Measurements from ENCODE around the gene TOMM5.

TOMM5 gene

GRCh38 chr9:37592108-37592951 is at the start of gene TOMM5:
TOMM5 (minus strand) TSS chr9:37592597; CDS start chr9:37592532, 65 bp downstream.
- in situ Hi-C loops (cut with HindIII; ENCODE audit: low sequenced_read_pairs) = no loop called here

GRCh38 chr9:37641331-37641730 is 48.9 kb upstream of the TOMM5 start:
- in situ Hi-C loops (cut with HindIII; ENCODE audit: low sequenced_read_pairs) = loop anchor here (10.0 kb wide), 1 partner anchor 57 kb away; no protein-coding TSS in a partner anchor

- in situ Hi-C loops (cut with HindIII; ENCODE audit: low sequenced_read_pairs) = loop anchor here (10.0 kb wide), 1 partner anchor 55 kb away; no protein-coding TSS in a partner anchor
Measured at GRCh38 chr9:37640246-37640645, 47.8 kb upstream of the TOMM5 start.

GRCh38 chr9:37639841-37640240 is 47.4 kb upstream of the TOMM5 start:
- in situ Hi-C loops (cut with HindIII; ENCODE audit: low sequenced_read_pairs) = loop anchor here (10.0 kb wide), 1 partner anchor 55 kb away; no protein-coding TSS in a partner anchor

GRCh38 chr9:37639109-37639762 is 46.8 kb upstream of the TOMM5 start:
- in situ Hi-C loops (cut with HindIII; ENCODE audit: low sequenced_read_pairs) = no loop called here

GRCh38 chr9:37636511-37637448 is 44.4 kb upstream of the TOMM5 start:
- in situ Hi-C loops (cut with HindIII; ENCODE audit: low sequenced_read_pairs) = no loop called here

GRCh38 chr9:37635808-37636207 is 43.4 kb upstream of the TOMM5 start:
- in situ Hi-C loops (cut with HindIII; ENCODE audit: low sequenced_read_pairs) = no loop called here

- in situ Hi-C loops (cut with HindIII; ENCODE audit: low sequenced_read_pairs) = no loop called here
Measured at GRCh38 chr9:37632479-37632878, 40.1 kb upstream of the TOMM5 start.

GRCh38 chr9:37626708-37627292 is 34.4 kb upstream of the TOMM5 start:
- in situ Hi-C loops (cut with HindIII; ENCODE audit: low sequenced_read_pairs) = no loop called here

- in situ Hi-C loops (cut with HindIII; ENCODE audit: low sequenced_read_pairs) = no loop called here
Measured at GRCh38 chr9:37625758-37626147, 33.4 kb upstream of the TOMM5 start.

GRCh38 chr9:37625036-37625757 is 32.8 kb upstream of the TOMM5 start:
- in situ Hi-C loops (cut with HindIII; ENCODE audit: low sequenced_read_pairs) = no loop called here

GRCh38 chr9:37624073-37624472 is 31.7 kb upstream of the TOMM5 start:
- in situ Hi-C loops (cut with HindIII; ENCODE audit: low sequenced_read_pairs) = no loop called here

- in situ Hi-C loops (cut with HindIII; ENCODE audit: low sequenced_read_pairs) = no loop called here
Measured at GRCh38 chr9:37623267-37623666, 30.9 kb upstream of the TOMM5 start.

GRCh38 chr9:37622462-37622861 is 30.1 kb upstream of the TOMM5 start:
- in situ Hi-C loops (cut with HindIII; ENCODE audit: low sequenced_read_pairs) = no loop called here

GRCh38 chr9:37621273-37622121 is 29.1 kb upstream of the TOMM5 start:
- in situ Hi-C loops (cut with HindIII; ENCODE audit: low sequenced_read_pairs) = no loop called here

GRCh38 chr9:37620396-37620795 is 28.0 kb upstream of the TOMM5 start:
- in situ Hi-C loops (cut with HindIII; ENCODE audit: low sequenced_read_pairs) = no loop called here

- in situ Hi-C loops (cut with HindIII; ENCODE audit: low sequenced_read_pairs) = no loop called here
Measured at GRCh38 chr9:37619806-37620205, 27.4 kb upstream of the TOMM5 start.

GRCh38 chr9:37618817-37619216 is 26.4 kb upstream of the TOMM5 start:
- in situ Hi-C loops (cut with HindIII; ENCODE audit: low sequenced_read_pairs) = no loop called here

GRCh38 chr9:37617832-37618231 is 25.4 kb upstream of the TOMM5 start:
- in situ Hi-C loops (cut with HindIII; ENCODE audit: low sequenced_read_pairs) = no loop called here
